ENCODE data around the gene TMEM131.

TMEM131 gene

DNA sequence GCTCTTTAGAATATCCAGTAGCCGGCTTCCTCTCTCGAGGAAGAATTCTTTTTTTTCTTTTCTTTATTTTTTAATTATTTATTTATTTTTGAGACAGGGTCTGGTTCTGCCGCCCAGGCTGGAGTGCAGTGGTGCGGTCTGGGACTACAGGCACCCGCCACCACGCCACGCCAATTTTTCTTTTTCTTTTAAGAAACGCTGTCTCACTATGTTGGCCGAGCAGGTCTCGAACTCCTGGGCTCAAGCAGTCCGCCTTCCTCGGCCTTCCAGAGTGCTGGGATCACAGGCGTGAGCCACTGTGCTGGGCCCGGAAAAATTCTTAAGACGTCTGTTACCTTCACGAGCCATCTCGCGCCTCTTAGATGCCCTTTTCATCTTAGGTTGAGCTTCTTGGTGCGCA lies 931 bp upstream of the TMEM131 start:
- Histone ChIP-seq H3K4me2 (ENCODE audit: insufficient read depth, low read length) (peak overlapping the region; percentile 95), H4K20me1 (ENCODE audit: insufficient read depth, low read length) (peaks cover 2% of the 10 kb centered on the region; the same call in 1 of the 2 replicates), H3K79me2 (ENCODE audit: insufficient read depth, low read length) (peaks cover 39% of the 10 kb centered on the region), H3K9me3 (ENCODE audit: insufficient read depth, low read length, severe bottlenecking) (no peaks in the 10 kb centered on the region), H3K9ac (ENCODE audit: low read depth, low read length) (peak overlapping the region; percentile 86; the same call in 1 of the 2 replicates), H2AFZ (ENCODE audit: low read depth, low read length) (peak overlapping the region; percentile 98), H3K27ac (ENCODE audit: low read length) (no peak overlapping the region), H3K4me3 (ENCODE audit: low read depth in 1 of 2, low read length in 2 of 2) (peak overlapping the region in 1 of 2 experiments; percentile 97; a peak in 2 of 4 replicates), H3K27me3 (ENCODE audit: insufficient read depth, low read length, poor library complexity) (peaks cover 9% of the 10 kb centered on the region), H3K36me3 (ENCODE audit: insufficient read depth, low read length) (no peaks in the 10 kb centered on the region), H3K4me1 (ENCODE audit: insufficient read depth, low read length) (peaks cover 31% of the 10 kb centered on the region)
- no peak for ATAC-seq (ENCODE audit: insufficient read depth, low read depth)
- TF ChIP-seq, protein P1, sequence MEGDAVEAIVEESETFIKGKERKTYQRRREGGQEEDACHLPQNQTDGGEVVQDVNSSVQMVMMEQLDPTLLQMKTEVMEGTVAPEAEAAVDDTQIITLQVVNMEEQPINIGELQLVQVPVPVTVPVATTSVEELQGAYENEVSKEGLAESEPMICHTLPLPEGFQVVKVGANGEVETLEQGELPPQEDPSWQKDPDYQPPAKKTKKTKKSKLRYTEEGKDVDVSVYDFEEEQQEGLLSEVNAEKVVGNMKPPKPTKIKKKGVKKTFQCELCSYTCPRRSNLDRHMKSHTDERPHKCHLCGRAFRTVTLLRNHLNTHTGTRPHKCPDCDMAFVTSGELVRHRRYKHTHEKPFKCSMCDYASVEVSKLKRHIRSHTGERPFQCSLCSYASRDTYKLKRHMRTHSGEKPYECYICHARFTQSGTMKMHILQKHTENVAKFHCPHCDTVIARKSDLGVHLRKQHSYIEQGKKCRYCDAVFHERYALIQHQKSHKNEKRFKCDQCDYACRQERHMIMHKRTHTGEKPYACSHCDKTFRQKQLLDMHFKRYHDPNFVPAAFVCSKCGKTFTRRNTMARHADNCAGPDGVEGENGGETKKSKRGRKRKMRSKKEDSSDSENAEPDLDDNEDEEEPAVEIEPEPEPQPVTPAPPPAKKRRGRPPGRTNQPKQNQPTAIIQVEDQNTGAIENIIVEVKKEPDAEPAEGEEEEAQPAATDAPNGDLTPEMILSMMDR (IDR thresholded peaks at IDR 0.05; ENCODE audit: borderline replicate concordance, extremely low read depth, low read length, poor library complexity, severe bottlenecking) = no peak
- no peak for TF ChIP-seq EZH2 (IDR thresholded peaks at IDR 0.05; ENCODE audit: borderline replicate concordance, low read depth, low read length, severe bottlenecking)
- no peak for DNase-seq

DNA sequence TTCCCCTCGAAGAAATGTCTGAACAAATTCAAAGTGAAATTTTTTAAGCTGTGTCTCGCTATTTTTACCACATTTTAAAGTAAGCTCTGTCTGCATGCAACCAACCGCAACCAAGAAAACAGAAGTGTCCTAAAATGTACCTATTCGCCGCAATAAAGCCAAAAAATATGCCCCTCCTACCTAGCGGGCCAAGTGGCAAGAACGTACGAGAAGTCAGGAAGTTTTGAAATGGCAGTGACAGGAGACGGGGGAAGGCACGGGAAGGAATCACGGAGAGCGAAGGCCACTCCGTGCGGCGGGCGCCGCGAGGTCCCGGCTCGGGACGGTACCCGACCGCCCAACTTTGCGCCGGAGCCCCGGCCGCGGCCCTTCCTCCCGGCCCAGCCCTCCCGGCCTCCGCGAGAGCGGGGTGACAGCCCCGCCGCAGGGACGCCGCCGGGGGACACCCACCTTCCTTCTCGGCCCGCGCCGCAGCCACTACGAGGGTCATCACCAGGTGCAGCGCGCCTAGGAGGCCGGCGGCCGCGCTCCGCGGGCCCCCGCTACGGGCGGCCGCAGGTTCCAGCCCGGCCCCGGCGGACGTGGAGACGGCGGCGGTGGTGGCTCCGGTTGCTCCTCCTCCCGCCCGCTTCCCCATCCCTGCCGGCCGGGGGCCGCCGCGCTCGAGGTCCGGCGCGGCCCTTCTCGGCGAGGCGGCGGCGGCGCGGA lies 568 bp downstream of the TMEM131 start:
- peak; percentile 59 for DNase-seq

DNA sequence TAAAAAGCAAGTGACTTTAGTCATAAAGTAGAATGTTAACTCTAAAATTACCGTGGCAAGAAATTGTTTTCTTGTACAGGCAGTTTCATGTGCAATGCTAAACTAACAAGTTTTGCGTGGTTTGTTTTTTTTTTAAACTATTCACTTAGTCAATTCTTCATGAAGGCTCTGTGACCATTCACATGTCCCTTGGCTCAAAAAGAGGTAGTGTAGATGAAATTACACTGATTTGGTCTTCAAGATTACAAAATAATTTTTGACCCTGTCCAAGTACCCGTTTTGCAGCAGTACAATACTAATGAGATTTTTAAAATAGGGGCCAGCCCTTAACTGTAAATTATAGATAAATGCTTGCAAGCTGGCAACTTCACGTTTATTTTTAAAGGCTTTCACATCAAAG lies 1.3 kb downstream of the TMEM131 start:
- H4K20me1 ChIP-seq (ENCODE audit: insufficient read depth, low read length) = peaks cover 14% of the 10 kb centered on the region; the same call in 1 of the 2 replicates
- H3K9me3 ChIP-seq (ENCODE audit: insufficient read depth, low read length, severe bottlenecking) = no peaks in the 10 kb centered on the region
- H3K9ac ChIP-seq (ENCODE audit: low read depth, low read length) = peak overlapping the region; percentile 86
- peaks cover 4% of the 10 kb centered on the region for H3K27me3 ChIP-seq (ENCODE audit: insufficient read depth, low read length, poor library complexity)
- TF ChIP-seq, protein P1 (IDR thresholded peaks at IDR 0.05; ENCODE audit: borderline replicate concordance, extremely low read depth, low read length, poor library complexity, severe bottlenecking) = no peak
- TF ChIP-seq EZH2 (IDR thresholded peaks at IDR 0.05; ENCODE audit: borderline replicate concordance, low read depth, low read length, severe bottlenecking) = no peak
- peak overlapping the region; percentile 95 for H3K4me2 ChIP-seq (ENCODE audit: insufficient read depth, low read length)
- H3K79me2 ChIP-seq (ENCODE audit: insufficient read depth, low read length) = peaks cover 60% of the 10 kb centered on the region
- peak overlapping the region; percentile 55 to 97; a peak in 3 of 4 replicates for H3K4me3 ChIP-seq (ENCODE audit: low read depth in 1 of 2, low read length in 2 of 2)
- peak overlapping the region; percentile 98; the same call in 1 of the 2 replicates for H2AFZ ChIP-seq (ENCODE audit: low read depth, low read length)
- H3K27ac ChIP-seq (ENCODE audit: low read length) = peak overlapping the region; percentile 94; the same call in 1 of the 2 replicates
- H3K4me1 ChIP-seq (ENCODE audit: insufficient read depth, low read length) = peaks cover 33% of the 10 kb centered on the region
- DNase-seq = no peak
- H3K36me3 ChIP-seq (ENCODE audit: insufficient read depth, low read length) = no peaks in the 10 kb centered on the region
- no peak for ATAC-seq (ENCODE audit: insufficient read depth, low read depth)

More for the DNA sequence above, 568 bp downstream of the TMEM131 start:
- Histone ChIP-seq H2AFZ (ENCODE audit: low read depth, low read length) (peak overlapping the region; percentile 98), H3K9me3 (ENCODE audit: insufficient read depth, low read length, severe bottlenecking) (no peaks in the 10 kb centered on the region), H3K4me3 (ENCODE audit: low read depth in 1 of 2, low read length in 2 of 2) (peak overlapping the region; percentile 55 to 97), H3K27me3 (ENCODE audit: insufficient read depth, low read length, poor library complexity) (peaks cover 6% of the 10 kb centered on the region), H3K79me2 (ENCODE audit: insufficient read depth, low read length) (peaks cover 53% of the 10 kb centered on the region), H3K27ac (ENCODE audit: low read length) (peak overlapping the region; percentile 94), H3K9ac (ENCODE audit: low read depth, low read length) (peak overlapping the region; percentile 86), H3K4me1 (ENCODE audit: insufficient read depth, low read length) (peaks cover 33% of the 10 kb centered on the region), H3K4me2 (ENCODE audit: insufficient read depth, low read length) (peak overlapping the region; percentile 95), H3K36me3 (ENCODE audit: insufficient read depth, low read length) (no peaks in the 10 kb centered on the region), H4K20me1 (ENCODE audit: insufficient read depth, low read length) (peaks cover 8% of the 10 kb centered on the region; the same call in 1 of the 2 replicates)
- no peak for TF ChIP-seq EZH2 (IDR thresholded peaks at IDR 0.05; ENCODE audit: borderline replicate concordance, low read depth, low read length, severe bottlenecking)
- TF ChIP-seq, protein P1 (IDR thresholded peaks at IDR 0.05; ENCODE audit: borderline replicate concordance, extremely low read depth, low read length, poor library complexity, severe bottlenecking) = no peak
- ATAC-seq (ENCODE audit: insufficient read depth, low read depth) = peak; percentile 36

Measured in DND-41 (cell line).